ENCODE measurements around the gene CBY2. TPM values are rescaled to one million over a fixed set of nuclear protein-coding genes. Genes with fewer than 3 reads are reported as not detected.

Gene CBY2
- total RNA-seq, 2 experiments from 2014 or later, result not detected

DNA sequence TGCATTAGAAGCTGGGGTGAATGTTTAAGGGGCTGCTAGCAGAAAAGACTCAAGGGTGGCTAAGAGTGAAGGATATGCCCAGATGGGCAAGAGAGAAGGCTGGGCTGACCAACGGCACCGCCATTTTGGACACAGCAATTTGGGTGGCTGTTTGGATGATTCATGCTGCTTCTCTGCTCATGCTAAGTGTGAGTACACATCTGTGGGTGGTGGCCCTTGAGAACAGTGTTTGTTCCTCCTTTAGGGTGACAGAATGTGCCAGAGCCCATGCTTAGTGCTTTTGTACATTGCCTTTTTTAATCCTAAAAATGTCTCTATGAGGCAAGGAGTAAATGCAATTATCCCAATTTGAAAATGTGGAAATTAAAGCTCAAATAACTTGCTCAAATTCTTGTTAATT lies 9.8 kb downstream of the CBY2 start:
- no peak for DNase-seq
- no peak overlapping the region for H3K4me3 Mint-ChIP-seq
- no peak overlapping the region for H3K27ac Mint-ChIP-seq
- no peaks in the 10 kb centered on the region for H3K9me3 Mint-ChIP-seq (ENCODE audit: low read depth)
- CTCF ChIA-PET, result interaction anchor here (1.5 kb wide), 1 partner anchor 18 kb away, joined by 3 read pairs; no protein-coding TSS in a partner anchor
- no peaks in the 10 kb centered on the region for H3K36me3 Mint-ChIP-seq
- H3K27me3 Mint-ChIP-seq, result no peaks in the 10 kb centered on the region
- no peaks in the 10 kb centered on the region for H3K4me1 Mint-ChIP-seq
- ATAC-seq, result no peak

DNA sequence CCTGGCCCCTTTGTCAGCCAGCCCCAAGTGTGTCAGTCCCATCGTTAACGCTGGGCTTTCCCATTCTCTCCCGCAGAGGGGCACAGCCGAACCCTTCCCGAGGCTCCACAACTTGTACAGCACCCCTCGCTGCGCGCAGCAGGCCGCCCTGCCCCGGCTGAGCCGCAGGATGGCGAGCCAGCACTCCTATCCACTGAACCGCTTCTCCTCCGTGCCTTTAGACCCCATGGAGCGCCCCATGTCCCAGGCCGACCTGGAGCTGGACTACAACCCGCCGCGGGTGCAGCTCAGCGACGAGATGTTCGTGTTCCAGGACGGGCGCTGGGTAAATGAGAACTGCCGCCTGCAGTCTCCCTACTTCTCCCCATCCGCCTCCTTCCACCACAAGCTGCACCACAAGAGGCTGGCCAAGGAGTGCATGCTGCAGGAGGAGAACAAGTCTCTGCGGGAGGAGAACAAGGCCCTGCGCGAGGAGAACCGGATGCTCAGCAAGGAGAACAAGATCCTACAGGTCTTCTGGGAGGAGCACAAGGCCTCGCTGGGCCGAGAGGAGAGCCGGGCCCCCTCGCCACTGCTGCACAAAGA lies 11.1 kb downstream of the CBY2 start:
- CTCF ChIA-PET, result no interaction called here
- H3K4me3 Mint-ChIP-seq, result no peak overlapping the region
- no peak for ATAC-seq
- H3K27ac Mint-ChIP-seq, result no peak overlapping the region
- H3K4me1 Mint-ChIP-seq, result no peaks in the 10 kb centered on the region
- no peaks in the 10 kb centered on the region for H3K27me3 Mint-ChIP-seq
- no peaks in the 10 kb centered on the region for H3K36me3 Mint-ChIP-seq
- no peaks in the 10 kb centered on the region for H3K9me3 Mint-ChIP-seq (ENCODE audit: low read depth)
- DNase-seq, result peak; percentile 31

DNA sequence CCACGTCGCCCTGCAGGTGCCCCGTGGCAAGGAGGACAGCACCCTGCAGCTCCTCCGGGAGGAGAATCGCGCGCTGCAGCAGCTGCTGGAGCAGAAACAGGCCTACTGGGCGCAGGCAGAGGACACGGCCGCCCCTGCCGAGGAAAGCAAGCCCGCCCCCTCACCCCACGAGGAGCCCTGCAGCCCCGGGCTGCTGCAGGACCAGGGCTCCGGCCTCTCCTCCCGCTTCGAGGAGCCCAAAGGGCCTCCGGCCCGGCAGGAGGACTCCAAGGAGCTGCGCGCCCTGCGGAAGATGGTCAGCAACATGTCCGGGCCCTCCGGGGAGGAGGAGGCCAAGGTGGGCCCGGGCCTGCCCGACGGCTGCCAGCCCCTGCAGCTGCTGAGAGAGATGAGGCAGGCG lies 11.6 kb downstream of the CBY2 start:
- CTCF ChIA-PET, result no interaction called here
- H3K36me3 Mint-ChIP-seq, result no peaks in the 10 kb centered on the region
- no peak overlapping the region for H3K27ac Mint-ChIP-seq
- H3K9me3 Mint-ChIP-seq (ENCODE audit: low read depth), result no peaks in the 10 kb centered on the region
- no peak for DNase-seq
- no peak for ATAC-seq
- no peaks in the 10 kb centered on the region for H3K4me1 Mint-ChIP-seq
- no peaks in the 10 kb centered on the region for H3K27me3 Mint-ChIP-seq
- no peak overlapping the region for H3K4me3 Mint-ChIP-seq

DNA sequence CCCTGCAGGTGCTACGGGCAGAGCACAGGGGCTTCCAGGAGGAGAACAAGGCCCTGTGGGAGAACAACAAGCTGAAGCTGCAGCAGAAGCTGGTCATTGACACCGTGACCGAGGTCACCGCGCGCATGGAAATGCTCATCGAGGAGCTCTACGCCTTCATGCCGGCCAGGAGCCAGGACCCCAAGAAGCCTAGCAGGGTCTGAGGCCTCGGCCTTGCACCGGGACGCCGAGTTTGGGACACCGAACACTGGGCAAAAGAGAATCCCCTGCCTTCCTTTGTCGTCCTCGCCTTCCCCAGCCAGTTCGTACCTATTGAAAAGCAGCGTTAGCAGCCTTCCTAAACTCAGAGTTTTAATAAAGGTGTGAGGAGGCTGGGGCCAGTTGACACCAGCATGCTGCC lies 12.1 kb downstream of the CBY2 start:
- ATAC-seq, result no peak

DNA sequence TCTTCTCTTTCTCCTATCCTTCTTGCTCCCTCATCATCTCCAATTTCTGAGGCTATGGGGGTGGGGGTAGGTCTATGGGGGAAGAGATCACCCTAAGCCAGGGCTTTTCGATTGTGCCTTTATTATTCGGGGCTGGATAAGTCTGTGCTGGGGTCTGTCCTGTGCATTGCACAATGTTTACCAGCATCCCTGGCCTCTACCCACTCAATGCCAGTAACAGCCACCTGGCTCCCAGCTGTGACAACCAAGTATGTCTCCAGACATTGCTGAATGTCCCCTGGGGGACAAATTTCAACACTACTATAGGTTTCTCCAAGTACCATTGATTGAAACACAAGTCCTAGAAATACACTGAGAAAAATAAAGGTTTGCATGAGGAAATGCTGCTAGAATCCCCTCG lies 13.2 kb downstream of the CBY2 start:
- CTCF ChIA-PET, result no interaction called here
- no peaks in the 10 kb centered on the region for H3K4me1 Mint-ChIP-seq
- DNase-seq (no peak), ATAC-seq (no peak)
- H3K4me3 Mint-ChIP-seq, result no peak overlapping the region
- H3K36me3 Mint-ChIP-seq, result no peaks in the 10 kb centered on the region
- H3K27ac Mint-ChIP-seq, result no peak overlapping the region
- H3K27me3 Mint-ChIP-seq, result no peaks in the 10 kb centered on the region
- no peaks in the 10 kb centered on the region for H3K9me3 Mint-ChIP-seq (ENCODE audit: low read depth)

More for the DNA sequence above, 12.1 kb downstream of the CBY2 start:
- Mint-ChIP-seq H3K4me3 (no peak overlapping the region), H3K4me1 (no peaks in the 10 kb centered on the region), H3K27me3 (no peaks in the 10 kb centered on the region), H3K27ac (no peak overlapping the region), H3K9me3 (ENCODE audit: low read depth) (no peaks in the 10 kb centered on the region), H3K36me3 (no peaks in the 10 kb centered on the region)
- DNase-seq, result no peak
- CTCF ChIA-PET, result no interaction called here

DNA sequence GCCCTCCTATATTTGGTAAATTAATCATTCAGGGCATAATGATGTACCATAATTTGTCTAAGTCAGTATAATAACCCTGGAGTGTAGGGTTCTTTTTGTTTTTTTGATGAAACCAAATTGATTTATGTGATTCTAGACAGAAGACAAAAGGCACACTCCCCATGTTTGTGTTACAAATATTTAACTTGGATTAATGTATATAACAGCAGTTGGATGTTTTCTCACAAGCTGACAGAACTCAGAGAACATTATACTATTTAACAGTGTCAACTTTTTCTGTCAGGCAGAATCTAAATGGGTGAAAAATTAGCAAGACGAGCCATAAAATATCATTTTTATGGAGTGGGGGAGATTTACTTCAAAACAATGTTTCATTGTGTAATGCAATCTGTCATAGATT lies 15.2 kb downstream of the CBY2 start:
- Mint-ChIP-seq H3K27me3 (no peaks in the 10 kb centered on the region), H3K9me3 (ENCODE audit: low read depth) (no peaks in the 10 kb centered on the region), H3K36me3 (no peaks in the 10 kb centered on the region), H3K4me1 (no peaks in the 10 kb centered on the region), H3K27ac (no peak overlapping the region), H3K4me3 (no peak overlapping the region)
- ATAC-seq (no peak), DNase-seq (no peak)
- CTCF ChIA-PET, result interaction anchor here (0.5 to 1.8 kb wide), 4 partner anchors 10 to 752 kb away, joined by 3 to 9 read pairs (median 4); no protein-coding TSS in a partner anchor

DNA sequence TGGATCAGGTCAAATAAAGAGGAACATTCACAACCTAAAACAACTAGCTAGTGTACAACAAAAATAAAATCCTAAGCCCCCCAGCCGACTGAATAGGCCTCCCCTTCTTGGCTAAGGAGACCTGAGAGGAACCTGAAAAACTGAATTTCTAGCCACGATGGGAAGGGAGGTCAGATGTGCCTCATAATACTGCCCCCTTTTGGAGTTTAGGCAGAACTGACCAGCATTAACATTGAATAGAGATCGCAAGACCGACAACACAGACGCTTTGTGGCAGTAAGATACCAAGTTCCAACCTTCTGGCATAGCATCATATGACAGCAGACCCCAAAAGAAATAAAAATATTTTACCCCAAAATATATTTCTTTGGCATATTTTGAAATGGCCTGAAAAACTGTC lies 15.9 kb downstream of the CBY2 start:
- Mint-ChIP-seq H3K9me3 (ENCODE audit: low read depth) (no peaks in the 10 kb centered on the region), H3K27me3 (no peaks in the 10 kb centered on the region), H3K4me3 (no peak overlapping the region), H3K36me3 (no peaks in the 10 kb centered on the region), H3K27ac (no peak overlapping the region), H3K4me1 (no peaks in the 10 kb centered on the region)
- ATAC-seq (peak; percentile 36), DNase-seq (no peak)
- CTCF ChIA-PET, result interaction anchor here (0.5 to 1.7 kb wide), 3 partner anchors 11 to 751 kb away, joined by 3 to 5 read pairs (median 4); no protein-coding TSS in a partner anchor

DNA sequence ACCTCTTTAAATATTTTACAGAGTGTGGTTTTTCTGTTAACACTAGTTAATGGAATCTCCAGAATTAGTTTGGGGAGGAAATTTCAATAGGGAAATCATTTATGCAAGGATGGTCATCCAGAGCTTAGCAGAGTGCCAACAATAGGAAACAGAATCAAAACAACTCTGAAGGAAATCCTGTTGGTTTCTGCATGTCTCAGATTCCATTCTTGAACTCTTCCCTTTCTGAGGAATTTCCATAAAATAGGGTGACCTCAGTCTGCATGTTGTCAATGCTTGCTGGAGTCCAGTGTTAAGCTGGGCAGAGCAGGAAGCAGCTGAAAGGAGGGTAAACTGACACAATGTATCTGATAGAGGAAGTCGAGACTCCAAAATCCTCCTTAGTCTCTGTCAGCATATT lies 16.9 kb downstream of the CBY2 start:
- H3K27ac Mint-ChIP-seq, result no peak overlapping the region

DNA sequence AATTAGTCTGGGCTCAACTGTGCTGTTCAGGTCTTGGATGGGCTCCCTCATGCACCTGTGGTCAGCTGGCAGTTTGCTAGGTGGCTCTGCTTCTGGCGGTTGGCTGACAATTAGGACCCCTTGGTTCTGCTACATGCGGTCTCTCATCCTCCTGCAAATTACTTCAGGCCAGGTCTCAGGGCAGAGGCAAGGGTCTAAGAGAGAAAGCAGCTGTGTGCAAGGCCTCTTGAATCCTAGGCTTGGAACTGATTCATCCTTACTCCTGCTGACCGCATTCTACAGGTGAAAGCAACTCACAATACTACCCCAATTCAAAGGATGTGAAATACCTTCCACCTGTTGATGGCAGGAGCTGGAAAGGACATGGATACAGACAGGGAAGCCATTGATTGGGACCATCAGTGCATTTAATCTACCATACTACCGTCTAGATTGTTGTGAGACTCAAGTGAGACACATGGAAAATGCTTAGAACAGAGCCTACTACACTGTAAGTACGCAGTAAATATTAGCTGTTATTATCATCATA lies 19.1 kb downstream of the CBY2 start:
- CTCF ChIA-PET, result no interaction called here
- no peak overlapping the region for H3K4me3 Mint-ChIP-seq
- no peak overlapping the region for H3K27ac Mint-ChIP-seq
- no peaks in the 10 kb centered on the region for H3K27me3 Mint-ChIP-seq
- DNase-seq (peak; percentile 29), ATAC-seq (no peak)
- no peaks in the 10 kb centered on the region for H3K9me3 Mint-ChIP-seq (ENCODE audit: low read depth)
- H3K36me3 Mint-ChIP-seq, result no peaks in the 10 kb centered on the region
- H3K4me1 Mint-ChIP-seq, result no peaks in the 10 kb centered on the region

More for the DNA sequence above, 16.9 kb downstream of the CBY2 start:
- Mint-ChIP-seq H3K9me3 (ENCODE audit: low read depth) (no peaks in the 10 kb centered on the region), H3K36me3 (no peaks in the 10 kb centered on the region), H3K4me3 (no peak overlapping the region), H3K27me3 (no peaks in the 10 kb centered on the region), H3K4me1 (no peaks in the 10 kb centered on the region)
- no peak for DNase-seq
- CTCF ChIA-PET, result interaction anchor here (1.0 kb wide), 1 partner anchor 20 kb away, joined by 3 read pairs; no protein-coding TSS in a partner anchor
- no peak for ATAC-seq

DNA sequence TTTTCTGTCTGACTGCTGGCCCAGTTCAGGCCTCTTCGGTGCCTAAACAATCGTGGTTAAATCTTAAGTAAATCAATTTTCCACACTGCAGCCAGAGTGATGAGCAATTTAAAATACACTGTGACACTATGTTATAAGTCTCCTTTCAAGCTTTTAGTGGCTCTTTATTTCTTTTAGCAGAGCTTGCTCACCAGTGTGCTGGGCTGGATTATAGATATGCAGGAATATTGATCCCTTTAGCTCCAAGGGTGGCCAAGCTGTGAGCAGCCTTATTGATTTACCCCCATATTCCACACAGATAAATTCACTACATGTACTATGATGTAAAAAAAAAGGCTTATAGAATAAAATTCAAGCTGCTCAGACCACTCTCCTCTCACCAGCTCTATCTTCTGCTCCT lies 21.7 kb downstream of the CBY2 start:
- H3K4me3 Mint-ChIP-seq, result no peak overlapping the region
- H3K4me1 Mint-ChIP-seq, result no peaks in the 10 kb centered on the region
- H3K27ac Mint-ChIP-seq, result no peak overlapping the region
- peaks cover 5% of the 10 kb centered on the region for H3K27me3 Mint-ChIP-seq
- DNase-seq, result no peak
- ATAC-seq, result no peak
- H3K9me3 Mint-ChIP-seq (ENCODE audit: low read depth), result no peaks in the 10 kb centered on the region
- H3K36me3 Mint-ChIP-seq, result no peaks in the 10 kb centered on the region
- CTCF ChIA-PET, result no interaction called here

DNA sequence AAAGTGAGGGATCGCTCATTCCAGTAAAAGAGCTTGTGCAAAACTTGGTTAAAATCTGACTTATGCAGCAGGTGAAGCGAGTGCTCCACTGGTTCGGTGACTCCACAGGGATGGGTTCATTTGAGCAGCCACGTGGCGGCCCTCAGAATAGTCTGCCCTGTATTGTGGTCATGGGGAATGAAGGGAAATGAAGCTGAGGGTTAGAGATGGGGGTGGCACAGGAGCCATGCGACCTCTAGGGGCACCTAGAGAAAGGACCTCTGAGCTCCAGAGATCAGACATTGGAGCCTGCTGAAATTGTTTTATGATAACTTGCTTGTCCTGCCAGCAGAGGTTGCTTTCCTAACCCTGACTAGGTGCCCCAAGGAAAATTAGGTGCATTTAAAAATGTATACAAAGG lies 26.6 kb downstream of the CBY2 start:
- CTCF ChIA-PET, result interaction anchor here (1.2 kb wide), 2 partner anchors 103 to 105 kb away, joined by 4 to 5 read pairs; no protein-coding TSS in a partner anchor
- Mint-ChIP-seq H3K36me3 (no peaks in the 10 kb centered on the region), H3K27ac (no peak overlapping the region), H3K4me1 (no peaks in the 10 kb centered on the region), H3K27me3 (peaks cover 15% of the 10 kb centered on the region), H3K9me3 (ENCODE audit: low read depth) (no peaks in the 10 kb centered on the region), H3K4me3 (no peak overlapping the region)
- ATAC-seq (no peak), DNase-seq (no peak)

DNA sequence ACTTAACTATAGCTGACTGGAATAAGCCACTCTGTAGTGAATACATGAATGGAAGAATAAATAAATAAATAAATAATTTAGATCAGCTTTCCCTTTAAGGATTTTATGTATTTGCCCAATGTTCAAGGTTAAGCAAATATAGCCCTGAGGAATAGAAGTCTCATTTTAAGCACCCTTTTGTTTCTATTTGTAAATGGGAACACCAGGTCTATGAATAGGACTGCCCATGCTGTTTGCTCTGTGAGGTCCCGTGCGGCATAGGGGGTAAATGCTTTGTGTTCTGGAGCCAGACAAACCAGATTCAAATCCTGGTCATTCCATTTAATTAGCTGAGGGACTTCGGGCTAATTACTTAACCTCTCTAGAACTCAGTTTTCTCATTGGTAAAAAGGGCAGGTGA lies 29.3 kb downstream of the CBY2 start:
- no peak for ATAC-seq
- H3K9me3 Mint-ChIP-seq (ENCODE audit: low read depth), result no peaks in the 10 kb centered on the region
- DNase-seq, result no peak
- no peak overlapping the region for H3K4me3 Mint-ChIP-seq
- no peaks in the 10 kb centered on the region for H3K36me3 Mint-ChIP-seq
- H3K4me1 Mint-ChIP-seq, result no peaks in the 10 kb centered on the region
- H3K27ac Mint-ChIP-seq, result no peak overlapping the region
- CTCF ChIA-PET, result no interaction called here
- H3K27me3 Mint-ChIP-seq, result peaks cover 15% of the 10 kb centered on the region

DNA sequence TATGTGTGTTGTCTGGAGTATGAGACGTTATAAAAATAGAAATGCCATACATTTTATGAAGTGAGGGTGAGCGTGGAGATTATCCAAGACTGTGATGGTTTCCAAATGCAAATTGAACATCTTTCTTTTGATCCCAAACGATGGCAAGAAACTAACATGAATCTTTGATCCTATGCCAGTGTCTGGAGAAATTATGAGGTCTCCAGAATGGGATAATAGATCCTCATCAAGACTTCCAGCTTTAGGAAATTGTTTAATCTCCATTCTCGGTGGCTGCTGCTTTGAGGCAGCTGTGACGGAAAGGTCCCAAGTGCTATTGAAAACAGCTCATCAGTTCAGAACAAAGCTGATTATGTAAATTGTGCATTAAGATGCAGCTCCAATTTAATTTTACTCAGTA lies 30.8 kb downstream of the CBY2 start:
- H3K27me3 Mint-ChIP-seq, result peaks cover 13% of the 10 kb centered on the region
- no peak overlapping the region for H3K27ac Mint-ChIP-seq
- CTCF ChIA-PET, result no interaction called here
- ATAC-seq, result no peak
- H3K36me3 Mint-ChIP-seq, result no peaks in the 10 kb centered on the region
- no peaks in the 10 kb centered on the region for H3K9me3 Mint-ChIP-seq (ENCODE audit: low read depth)
- no peak for DNase-seq
- peaks cover 3% of the 10 kb centered on the region for H3K4me1 Mint-ChIP-seq
- no peak overlapping the region for H3K4me3 Mint-ChIP-seq

DNA sequence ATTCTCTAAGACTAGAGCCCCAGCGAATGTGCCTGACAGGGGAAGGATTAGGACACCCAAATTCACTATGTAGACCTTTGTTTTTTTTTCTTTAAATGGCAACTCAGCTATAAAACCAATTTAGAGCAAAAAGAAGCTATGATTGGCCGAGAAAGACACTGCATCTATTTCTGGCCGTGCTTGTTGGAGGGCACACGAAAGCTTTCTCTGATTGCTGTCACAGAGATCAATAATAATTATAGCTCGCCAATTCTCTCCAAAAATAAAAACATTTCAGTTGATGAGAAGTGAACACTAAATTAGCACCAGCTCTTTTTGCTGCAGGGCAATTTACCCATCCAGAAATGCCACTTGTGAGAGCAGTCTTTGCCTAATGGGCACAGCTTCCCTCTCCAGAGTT lies 31.2 kb downstream of the CBY2 start:
- DNase-seq (no peak), ATAC-seq (no peak)
- no peak overlapping the region for H3K4me3 Mint-ChIP-seq
- peaks cover 13% of the 10 kb centered on the region for H3K27me3 Mint-ChIP-seq
- H3K36me3 Mint-ChIP-seq, result no peaks in the 10 kb centered on the region
- H3K4me1 Mint-ChIP-seq, result peaks cover 3% of the 10 kb centered on the region
- CTCF ChIA-PET, result no interaction called here
- no peak overlapping the region for H3K27ac Mint-ChIP-seq
- H3K9me3 Mint-ChIP-seq (ENCODE audit: low read depth), result no peaks in the 10 kb centered on the region

All from activated CD8-positive, alpha-beta memory T cell treated with anti-CD3 and anti-CD28 coated beads, Interleukin-2, amount 10 ng/mL, durations not matched to agents 7 days and 5 days (primary cell).